Stimulated activated naive CD4-positive, alpha-beta T cell (primary cell): ENCODE measurements around the gene ETFBKMT.
"Not testable (repeated sequence)": the region's sequence is repeated elsewhere in the genome, so short reads cannot be mapped to it uniquely, and the experiment has no call there.

Experiments used
- DNase-seq, 6 experiments: peaks; one replicate each; lab custom pipeline; 2025; lab: John Stamatoyannopoulos, UW

Gene ETFBKMT

DNA sequence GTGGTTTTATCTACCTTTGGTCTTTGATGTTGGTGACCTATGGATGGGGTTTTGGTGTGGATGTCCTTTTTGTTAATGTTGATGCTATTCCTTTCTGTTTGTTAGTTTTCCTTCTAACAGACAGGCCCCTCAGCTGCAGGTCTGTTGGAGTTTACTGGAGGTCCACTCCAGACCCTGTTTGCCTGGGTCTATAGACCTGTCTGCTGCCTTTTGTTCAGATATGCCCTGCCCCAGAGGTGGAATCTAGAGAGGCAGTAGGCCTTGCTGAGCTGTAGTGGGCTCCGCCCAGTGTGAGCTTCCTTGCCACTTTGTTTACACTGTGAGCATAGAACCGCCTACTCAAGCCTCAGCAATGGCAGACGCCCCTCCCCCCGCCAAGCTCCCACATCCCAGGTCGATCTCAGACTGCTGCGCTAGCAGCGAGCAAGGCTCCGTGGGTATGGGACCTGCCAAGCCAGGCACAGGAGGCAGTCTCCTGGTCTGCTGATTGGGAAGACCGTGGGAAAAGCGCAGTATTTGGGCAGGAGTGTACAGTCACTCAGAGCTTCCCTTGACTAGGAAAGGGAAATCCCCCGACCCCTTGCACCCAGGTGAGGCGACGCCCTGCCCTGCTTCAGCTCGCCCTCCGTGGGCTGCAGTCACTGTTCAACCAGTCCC is 59.2 kb downstream of the ETFBKMT start:
- DNase-seq, result not testable (repeated sequence)

DNA sequence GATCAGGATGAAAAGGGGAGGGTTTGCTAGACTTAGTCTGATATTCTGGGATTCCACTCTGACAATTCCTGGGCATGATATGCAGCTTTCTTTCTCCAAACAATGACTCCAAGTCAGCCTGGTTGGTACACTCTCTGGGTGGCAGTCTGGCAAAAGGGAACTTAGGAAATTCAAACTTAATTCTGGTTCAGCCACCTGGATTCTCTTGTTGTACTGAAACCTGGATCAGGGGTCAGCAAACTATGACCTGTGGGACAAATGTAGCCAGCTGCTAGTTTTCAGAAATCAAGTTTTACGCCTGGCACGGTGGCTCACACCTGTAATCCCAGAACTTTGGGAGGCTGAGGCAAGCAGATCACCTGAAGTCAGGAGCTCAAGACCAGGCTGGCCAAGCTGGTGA is 63.1 kb downstream of the ETFBKMT start:
- no peak for DNase-seq
